SHP77 (cell line): ENCODE results near the gene THEMIS.
"Not testable (repeated sequence)": the region's sequence is repeated elsewhere in the genome, so short reads cannot be mapped to it uniquely, and the experiment has no call there.

Experiments used
- DNase-seq, 2 experiments: peaks; one replicate each; lab custom pipeline; 2025; lab: John Stamatoyannopoulos, UW

The THEMIS gene

DNA sequence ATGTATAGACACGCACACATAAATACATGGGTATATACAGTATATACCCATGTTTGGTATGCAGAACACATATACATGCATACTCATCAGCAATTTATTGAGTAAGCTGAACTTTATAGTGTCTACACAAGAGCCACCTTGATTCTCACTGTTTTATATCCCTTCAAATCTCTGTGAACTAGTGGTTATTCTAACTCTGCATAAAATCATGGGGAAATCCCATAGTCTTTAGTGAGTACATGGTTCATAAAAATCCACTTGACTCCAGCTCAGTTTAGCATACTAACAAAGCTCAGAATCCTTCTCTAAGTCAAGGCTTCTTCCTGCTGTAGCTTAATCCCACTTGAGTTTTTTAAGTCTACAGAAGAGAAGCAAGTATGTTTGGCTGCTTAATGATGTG lies 104.1 kb downstream of the THEMIS start:
- DNase-seq: no peak

DNA sequence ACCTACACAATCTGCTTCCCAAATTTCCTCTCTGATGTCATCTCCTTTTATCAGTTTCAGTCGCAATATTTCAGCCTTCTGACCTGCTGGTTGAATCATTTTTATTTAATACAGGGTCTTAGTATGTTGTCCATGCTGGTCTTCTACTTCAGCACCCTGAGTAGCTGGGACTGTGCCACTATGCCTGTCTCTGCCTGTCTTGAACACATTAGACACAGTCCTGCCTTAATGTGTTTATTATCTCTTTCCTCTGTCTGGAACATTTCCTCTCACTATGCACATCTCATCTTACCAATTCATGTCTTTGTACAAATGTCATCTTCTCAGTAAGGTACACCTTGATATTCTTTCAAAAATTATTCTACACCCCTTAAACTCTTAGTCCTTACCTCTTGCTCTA lies 106.5 kb downstream of the THEMIS start:
- no peak for DNase-seq

DNA sequence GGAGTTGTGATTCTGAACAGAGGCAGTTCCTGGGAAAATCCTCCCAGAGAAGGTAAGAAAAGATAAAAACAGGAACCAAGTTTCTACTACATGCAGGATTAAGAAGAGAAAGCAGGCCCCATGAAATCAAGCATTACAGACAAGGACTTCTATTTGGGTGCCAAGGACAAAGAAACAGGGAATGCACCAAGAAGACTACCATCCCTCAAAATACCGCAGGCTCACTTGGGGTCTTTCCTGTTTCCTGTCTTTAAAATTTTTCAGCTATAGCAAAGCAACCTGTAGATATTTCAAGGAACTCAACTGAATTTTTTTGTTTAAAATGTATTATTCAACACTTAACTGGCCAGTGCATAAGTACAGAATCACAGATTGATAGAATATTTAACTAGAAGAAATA lies 107.5 kb downstream of the THEMIS start:
- DNase-seq: no peak

DNA sequence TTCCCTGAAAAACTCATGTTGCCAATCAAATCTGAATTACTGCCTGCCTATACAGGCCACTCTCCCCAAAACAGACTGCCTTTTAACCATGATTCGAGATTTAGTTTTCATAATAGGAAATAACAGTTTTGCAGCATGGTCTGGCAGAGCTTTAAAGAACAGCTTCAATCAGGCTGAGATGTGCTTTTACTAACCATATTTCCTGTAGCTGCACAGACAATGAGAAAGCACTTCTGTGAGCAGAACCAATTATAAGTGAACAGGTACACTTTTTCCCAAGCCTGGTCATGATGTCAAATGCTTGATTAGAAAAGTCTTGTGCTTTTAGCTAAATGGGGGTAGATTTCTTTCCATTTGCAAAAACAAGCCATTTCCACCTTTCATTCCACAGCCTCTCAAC lies 108.2 kb downstream of the THEMIS start:
- DNase-seq: no peak

DNA sequence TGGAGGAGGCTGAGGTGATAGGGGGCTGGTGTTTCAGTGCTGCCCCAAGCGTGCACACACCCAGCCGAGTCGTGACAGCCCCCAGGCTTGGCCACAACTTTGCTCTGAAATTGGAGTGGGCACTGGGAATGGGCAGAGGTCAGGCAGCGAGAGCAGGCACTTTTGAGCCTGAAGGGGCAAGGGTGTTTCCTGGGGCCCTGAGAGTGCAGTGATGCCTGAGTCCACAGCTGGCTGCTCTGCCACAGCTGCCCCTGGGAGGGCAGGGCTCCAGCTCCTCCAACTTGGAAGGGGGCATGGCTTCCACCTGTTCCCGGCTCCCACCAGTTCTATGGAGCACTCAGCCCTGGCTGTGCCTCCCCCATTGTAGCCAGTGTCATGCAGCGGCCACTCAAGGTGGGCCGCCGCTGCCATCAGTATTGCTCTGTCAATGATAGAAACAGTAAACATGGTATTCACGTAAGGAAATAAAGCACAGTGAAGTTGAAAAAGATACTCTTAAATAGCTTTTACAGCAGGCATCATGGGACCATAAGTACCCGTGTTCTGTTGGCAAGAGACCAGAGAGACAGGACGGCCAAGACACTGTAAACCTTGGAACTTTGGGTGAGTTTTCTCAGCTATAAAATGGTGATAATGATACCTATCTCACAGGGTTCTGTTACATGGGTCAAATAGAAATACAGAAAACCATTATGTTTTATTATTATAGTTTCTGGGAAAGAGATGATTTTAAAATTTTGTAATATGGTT lies 108.9 kb downstream of the THEMIS start:
- DNase-seq: no peak

DNA sequence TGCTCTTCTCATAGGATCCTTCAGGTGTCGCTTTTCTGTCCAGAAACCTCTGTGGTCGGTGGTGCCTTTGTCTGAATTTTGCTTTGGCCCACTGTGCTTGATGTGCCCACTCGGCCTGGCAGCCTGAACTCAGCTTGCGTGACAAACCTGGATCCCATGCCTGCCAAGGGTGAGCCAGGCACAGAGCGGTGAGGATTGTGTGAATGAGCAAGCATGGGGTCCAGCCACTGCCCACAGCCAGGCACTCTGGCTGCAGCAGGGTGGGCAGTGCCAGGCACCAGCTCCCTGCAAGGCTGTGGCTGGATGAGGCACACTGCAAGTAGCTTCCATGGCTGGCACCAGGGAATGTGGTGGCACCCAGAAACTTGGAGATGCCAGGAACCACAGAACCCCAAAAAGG lies 110.3 kb downstream of the THEMIS start:
- DNase-seq: no peak

DNA sequence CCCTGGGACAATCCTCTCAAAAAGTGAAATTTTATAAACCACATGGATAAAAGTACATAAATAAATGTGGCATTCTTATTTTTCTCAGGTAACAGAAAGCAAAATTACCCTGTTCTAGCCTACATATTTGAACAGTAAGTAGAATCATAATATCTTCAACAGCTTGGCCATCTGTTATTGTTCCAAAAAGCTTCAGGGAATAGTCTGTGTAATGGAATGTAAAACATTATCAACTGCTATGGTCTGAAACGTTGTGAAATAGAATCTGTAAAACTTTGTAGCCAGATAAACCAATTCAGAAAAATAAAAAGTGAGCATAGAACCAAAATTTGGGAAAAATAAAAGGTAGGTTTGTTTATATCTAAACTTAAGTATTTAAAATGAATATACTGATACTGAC lies 114.7 kb downstream of the THEMIS start:
- no peak for DNase-seq

DNA sequence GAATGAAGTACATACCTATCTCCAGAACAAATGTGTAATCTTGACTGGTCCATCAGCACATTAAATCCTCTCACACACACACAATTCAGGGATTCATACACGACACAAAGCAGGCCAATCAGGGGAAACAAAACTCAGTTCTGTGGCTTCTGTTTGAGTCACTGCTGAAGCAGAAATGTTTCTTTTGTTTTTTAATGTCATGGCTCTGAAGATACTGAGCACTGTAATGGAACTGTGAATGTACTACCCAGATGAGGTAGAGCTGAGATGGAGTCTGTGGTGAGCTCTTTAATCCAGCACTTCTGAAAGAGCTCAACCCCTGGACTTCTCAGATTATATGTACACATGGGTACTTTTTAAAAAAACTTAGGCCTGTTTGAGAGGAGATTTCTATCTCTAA lies 116.4 kb downstream of the THEMIS start:
- DNase-seq: no peak

DNA sequence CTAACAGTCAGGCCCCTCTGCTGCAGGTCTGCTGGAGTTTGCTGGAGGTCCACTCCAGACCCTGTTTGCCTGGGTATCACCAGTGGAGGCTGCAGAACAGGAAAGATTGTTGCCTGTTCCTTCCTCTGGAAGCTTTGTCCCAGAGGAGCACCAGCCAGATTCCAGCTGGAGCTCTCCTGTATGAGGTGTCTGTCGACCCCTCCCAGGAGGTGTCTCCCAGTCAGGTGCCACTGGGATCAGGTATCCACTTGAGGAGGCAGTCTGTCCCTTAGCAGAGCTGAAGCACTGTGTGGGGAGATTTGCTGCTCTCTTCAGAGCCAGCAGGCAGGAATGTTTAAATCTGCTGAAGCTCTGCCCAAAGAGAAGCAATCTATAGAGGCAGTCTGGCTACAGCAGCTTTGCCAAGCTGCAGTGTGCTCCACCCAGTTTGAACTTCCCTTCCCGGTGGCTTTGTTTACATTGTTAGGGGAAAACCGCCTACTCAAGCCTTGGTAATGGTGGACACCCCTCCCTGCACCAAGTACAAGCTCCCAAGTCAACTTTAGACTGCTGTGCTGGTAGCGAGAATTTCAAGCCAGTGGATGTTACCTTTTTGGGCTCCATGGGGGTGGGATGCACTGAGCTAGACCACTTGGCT lies 119.1 kb downstream of the THEMIS start:
- not testable (repeated sequence) for DNase-seq

DNA sequence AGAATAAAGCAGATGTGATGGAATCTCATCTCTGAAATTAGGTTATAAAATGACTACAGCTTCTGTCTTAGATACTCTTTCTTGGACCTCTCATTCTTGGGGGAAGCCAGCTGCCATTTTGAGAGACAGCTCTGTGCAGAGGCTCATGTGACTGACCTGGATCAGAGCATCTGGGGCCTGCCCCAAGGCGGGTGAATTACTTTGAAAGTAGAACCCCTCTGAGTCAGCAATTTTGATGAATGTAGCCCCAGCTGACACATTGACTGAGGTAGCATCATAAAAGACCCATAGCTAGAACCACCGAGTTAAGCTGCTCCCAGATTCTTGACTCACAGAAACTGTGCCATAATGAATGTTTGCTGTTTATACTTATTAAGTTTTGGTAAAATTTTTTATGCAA lies 124.5 kb downstream of the THEMIS start:
- DNase-seq: no peak

DNA sequence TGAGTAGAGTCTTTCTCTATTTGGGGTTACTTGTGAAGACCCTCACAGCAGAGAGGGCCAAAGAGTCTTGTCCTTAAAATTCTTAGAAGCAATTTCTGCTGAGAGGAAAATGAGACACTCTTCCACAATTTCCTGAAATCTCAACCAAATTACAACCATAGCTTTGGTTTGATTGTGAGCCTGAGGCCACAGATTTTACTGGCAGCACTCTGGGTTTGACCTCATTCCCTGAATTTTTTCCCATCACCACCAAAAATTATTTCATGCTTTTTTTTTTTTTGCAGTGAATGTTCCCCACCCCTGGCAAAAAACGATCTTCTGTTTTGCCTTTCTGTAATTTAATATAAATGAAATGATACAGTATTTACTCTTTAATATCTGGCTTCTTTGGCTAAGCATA lies 125.5 kb downstream of the THEMIS start:
- DNase-seq: no peak

DNA sequence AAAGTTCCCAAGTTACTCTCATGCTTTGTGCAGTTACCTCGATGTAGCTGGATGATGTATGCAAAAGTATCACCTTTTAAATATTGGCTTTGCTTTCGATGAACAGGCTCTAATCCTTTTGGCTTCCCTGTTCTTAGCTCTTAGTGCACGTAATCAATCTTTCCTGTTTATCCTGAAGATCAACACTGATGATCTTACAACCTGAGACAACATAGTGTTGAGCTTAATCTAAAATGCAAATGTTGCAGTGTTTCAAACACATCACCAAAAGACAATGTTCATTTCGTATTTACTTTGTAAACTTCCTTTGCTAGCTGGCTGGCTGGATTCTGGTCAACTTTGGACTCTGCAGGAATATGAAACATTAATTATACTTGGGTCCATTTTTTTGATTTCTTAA lies 132.1 kb downstream of the THEMIS start:
- no peak for DNase-seq

DNA sequence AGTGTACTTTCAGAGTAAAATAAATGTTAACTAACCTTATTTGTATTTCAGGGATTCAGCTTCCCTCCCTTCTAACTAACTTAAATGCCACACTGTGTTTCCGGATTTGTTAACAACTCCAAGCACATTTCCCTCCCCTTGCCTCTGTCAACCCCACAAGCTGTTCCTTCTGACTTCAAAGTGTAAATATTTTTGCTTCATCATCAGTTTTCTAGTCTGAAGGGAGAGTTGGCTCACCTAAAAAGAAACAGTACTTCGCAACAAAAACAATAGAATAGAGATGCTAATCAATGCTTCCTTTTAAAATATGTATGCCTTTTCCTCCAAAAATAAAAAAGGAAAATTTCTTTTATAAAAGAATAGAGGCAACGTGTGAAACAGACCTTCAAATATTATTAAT lies 132.6 kb downstream of the THEMIS start:
- DNase-seq: no peak

DNA sequence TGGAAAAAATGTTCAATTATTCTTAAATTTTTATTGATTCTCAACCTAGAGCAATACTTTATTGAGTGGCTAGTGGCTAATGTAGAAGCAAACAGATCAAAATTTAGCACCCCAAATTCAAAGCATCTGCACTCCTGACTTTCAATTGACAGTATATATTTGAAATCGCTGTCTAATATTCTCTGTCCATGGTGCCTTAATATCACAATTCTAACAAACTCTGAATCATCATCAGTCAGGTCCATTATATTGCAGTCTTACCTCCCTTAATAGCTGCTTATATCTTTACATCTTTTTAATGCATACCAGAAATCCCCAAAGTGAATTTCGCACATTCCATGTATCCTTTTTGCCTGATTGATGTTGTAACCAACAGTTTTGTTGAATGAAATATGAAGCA lies 134.9 kb downstream of the THEMIS start:
- DNase-seq: no peak

DNA sequence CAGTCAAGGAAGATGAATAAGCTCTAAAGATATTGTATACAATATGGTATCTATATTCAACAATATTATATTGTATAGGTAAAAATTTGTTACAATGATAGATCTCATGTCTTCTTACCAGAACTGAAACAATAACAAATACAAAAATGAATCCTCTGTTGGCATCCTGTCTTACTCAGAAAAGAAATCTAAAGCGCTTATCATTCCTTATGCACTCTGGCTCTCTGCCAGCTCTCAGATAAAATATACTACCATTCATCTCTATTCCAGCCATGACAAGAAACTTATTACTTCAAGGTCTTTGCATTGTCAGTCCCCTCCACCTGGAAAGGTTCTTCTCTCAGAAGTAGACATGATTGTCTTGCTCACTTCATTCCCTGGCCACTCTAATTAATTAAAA lies 138.6 kb downstream of the THEMIS start:
- DNase-seq: no peak

DNA sequence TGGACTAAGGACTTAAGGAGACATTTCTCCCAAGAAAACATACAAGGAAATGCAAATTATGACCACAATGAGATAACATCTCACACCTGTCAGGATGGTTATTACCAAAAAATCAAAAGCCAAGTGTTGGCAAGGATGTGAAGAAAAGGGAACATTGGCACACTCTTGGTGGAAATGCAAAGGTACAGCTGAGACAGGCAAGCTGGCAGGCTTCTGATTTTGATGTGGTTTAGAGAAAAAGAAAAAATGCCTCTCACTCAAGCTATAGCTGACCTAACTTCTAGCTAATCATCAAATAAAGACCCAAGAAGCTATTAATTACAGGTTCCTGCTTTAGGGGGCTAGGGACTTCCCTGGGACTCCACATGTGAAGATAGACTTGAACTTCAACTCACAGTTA lies 139.8 kb downstream of the THEMIS start:
- DNase-seq: no peak

DNA sequence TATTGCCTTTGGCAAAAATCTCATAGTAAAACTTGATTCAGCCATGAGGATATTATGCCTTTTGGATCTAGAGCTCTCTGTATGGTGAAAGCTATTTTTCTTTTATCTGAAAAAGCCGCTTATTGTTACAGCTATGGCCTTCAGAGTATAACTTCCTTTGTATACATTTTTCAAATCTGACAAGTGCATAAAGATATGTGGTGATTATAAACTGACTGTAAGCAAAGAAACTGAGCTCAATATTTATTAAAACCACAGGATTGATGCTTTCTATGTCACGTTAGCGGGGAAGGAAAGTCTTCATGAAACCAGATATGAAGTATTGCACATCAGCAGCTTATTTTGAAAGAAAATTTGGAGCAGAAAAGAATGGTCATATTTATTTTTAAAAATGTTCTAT lies 151.8 kb downstream of the THEMIS start:
- DNase-seq: no peak

DNA sequence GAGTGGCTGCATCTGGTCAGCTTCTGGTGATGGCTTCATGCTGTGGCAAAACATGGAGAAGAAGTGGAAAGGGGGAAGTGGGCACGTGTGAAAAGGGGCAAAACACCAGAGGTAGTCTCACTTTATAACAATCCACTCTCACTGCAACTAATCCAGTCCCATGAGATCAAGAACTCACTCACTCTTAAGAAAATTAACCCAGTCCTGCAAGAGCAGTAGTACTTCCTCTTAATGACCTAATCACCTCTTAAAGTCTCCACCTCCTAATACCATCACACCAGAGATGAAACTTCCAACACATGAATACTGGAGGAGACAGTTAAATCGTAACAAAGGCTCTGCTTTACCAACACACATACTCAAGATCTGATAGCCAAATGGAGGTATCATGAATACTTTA lies 152.6 kb downstream of the THEMIS start:
- no peak for DNase-seq

DNA sequence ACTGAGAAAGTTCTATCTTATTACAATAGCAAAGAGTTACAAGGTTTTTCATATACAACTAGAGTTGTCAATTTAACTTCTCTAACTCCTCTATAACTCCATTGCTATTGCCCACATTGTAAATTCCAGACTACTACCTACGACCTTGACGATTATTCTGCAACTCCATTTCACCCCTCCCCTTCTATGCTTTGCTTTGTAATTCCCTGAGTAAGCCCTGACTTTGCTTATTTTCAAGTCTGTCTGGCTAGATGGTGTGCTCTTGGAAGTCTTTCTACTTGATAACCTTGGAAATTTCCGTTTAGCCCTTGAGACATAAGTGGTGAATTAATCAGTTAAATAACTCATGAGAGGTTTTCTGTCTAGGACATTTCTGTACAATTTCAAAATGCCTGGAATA lies 162.4 kb downstream of the THEMIS start:
- no peak for DNase-seq

DNA sequence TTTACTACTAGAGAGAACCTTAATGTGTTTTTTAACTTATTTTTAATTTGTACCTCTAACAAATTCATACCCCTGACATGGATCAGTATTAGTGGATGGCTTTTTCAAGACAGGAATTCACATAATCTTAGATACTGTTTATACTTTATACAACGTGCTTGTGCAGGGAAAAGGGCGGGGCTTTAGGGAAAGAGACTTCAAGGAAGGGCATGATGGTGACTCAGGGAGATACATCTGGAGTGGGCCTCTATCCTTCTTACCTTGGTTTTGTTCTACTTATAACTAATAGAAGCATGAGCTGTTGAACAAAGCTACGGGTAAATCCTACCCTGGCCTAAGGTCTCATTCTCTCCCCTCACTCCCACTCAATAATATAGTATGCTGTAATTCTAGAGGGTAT lies 163.1 kb downstream of the THEMIS start:
- no peak for DNase-seq

DNA sequence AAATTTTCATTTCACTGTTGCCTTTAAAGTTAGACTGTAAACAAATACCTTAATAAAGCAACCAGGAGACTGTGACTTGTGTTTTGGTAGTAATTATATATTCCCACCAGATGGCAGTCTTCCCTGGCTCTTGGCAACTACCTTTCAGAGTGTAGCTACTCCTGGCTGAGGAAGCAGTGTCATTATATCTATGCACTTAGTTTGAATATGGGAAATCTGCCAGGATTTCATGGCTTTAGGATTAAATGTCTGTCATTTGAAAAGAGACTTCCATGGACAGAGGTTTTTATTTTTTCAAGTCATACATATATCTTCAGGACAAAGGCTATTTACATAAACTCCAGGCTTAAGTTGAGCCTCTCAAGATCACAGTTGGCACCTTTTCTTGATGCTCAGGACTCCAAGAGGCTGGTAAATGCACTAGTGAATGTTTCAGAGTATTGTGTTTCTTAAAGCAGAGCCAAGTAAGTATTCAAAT lies 163.8 kb downstream of the THEMIS start:
- peak; percentile 33 to 42 for DNase-seq

DNA sequence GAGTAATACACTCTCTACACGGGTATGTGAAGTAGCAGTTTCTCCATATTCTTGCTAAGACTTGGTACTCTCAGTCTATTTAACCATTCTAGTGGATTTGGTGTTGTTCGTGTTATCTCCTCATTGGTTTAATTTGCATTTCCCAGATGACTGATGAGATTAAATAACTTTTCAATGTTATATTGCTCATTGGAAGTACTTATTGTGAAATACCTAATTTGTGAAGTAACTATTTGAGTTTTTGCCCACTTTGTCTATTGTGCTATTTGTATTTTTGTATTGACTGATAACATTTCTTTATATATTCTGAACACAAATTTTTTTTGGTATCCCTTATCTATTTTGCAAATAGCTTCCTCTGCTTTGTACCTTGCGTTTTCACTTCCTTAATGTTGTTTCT lies 167.9 kb downstream of the THEMIS start:
- no peak for DNase-seq

DNA sequence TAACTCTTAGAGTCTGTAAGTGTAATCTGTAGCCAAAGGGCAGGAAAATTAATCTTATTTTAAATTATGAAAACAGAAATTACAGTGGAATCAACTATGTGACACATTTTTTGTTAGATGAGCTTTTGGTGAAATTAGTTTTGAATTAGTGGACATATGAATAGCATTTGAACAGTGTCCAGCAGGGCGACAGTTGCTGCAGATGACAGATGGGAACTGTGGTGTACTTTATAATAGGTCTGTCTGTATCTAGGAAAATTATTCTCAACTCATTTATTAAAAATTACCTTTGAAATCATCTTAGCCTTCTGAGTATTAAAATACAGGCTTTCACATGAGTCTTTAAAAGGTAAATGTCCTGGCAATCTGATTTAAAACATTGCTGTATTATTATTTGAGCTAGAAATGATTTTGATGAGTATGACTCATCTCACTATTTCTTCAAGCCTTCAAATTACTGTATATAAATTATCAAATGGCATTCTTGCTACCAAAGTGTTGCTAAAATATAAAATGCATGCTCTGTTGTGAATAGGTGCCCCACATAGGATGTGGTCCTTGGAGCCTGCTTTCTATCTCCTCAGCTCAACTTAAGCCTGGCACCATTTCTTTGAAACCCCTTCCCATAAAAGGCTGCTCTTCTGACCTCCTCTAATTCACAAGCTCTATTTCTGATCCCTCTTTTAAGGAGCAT lies 173.5 kb downstream of the THEMIS start:
- DNase-seq: no peak
